Astrocyte (in vitro differentiated cells and primary cell): ENCODE results near the gene TRIM58.

Source experiments
- CTCF ChIP-seq: IDR thresholded peaks from 2 replicates; pipeline ENCODE4 v1.5.1; 2011; ENCODE audit warnings: low read depth, mild to moderate bottlenecking, inconsistent platforms, low read length, moderate library complexity; ENCODE audit not compliant: insufficient read depth
- EZH2 ChIP-seq: IDR thresholded peaks from 2 replicates; pipeline ENCODE4 v1.6.1; 2012; ENCODE audit warnings: mild to moderate bottlenecking, low read length, inconsistent platforms; ENCODE audit not compliant: insufficient read depth

GRCh38 chr1:247884797-247885413 lies 27.9 kb downstream of the TRIM58 start:
- TF ChIP-seq EZH2 (no peak), CTCF (no peak)
